ENCODE data around the gene SLC1A5.

DNA sequence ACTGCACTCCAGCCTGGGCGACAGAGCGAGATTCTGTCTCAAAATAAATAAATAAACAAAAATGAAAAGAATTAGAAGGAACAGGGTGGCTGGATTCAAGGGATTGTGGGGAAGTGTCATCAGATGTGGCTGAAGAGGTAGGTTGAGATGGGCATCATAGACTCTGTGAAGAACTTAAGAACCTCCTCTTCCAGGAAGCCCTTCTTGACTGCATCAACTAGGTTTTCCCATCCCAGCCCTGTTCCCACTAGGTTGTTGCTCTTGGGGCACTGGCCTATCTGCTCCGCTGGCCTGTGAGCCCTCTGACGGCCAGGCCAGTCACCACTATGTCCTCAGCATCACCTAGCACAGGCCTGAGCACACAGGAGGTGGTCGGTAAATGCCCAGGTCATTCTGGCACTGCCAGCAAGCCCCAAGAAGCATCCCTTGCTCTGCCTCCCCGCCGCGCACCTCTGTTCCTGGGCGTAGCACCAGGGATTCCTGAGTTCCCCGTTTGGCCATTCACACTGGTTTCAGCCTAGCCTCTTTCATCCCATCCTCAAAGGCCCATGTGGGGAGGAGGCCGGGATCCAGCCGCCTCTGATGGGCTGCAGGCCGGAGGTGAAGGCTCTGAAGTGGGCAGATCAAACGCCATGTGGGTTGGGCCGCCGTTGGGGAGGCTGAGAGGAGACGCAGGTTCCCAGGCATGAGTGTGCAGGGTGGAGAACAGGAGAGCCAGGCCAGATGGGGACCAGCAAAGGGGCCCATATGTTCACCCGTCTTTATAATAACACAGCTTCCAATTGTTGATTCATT is 27.6 kb upstream of the SLC1A5 start:
- TF ChIP-seq, protein P1, sequence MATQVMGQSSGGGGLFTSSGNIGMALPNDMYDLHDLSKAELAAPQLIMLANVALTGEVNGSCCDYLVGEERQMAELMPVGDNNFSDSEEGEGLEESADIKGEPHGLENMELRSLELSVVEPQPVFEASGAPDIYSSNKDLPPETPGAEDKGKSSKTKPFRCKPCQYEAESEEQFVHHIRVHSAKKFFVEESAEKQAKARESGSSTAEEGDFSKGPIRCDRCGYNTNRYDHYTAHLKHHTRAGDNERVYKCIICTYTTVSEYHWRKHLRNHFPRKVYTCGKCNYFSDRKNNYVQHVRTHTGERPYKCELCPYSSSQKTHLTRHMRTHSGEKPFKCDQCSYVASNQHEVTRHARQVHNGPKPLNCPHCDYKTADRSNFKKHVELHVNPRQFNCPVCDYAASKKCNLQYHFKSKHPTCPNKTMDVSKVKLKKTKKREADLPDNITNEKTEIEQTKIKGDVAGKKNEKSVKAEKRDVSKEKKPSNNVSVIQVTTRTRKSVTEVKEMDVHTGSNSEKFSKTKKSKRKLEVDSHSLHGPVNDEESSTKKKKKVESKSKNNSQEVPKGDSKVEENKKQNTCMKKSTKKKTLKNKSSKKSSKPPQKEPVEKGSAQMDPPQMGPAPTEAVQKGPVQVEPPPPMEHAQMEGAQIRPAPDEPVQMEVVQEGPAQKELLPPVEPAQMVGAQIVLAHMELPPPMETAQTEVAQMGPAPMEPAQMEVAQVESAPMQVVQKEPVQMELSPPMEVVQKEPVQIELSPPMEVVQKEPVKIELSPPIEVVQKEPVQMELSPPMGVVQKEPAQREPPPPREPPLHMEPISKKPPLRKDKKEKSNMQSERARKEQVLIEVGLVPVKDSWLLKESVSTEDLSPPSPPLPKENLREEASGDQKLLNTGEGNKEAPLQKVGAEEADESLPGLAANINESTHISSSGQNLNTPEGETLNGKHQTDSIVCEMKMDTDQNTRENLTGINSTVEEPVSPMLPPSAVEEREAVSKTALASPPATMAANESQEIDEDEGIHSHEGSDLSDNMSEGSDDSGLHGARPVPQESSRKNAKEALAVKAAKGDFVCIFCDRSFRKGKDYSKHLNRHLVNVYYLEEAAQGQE (IDR thresholded peaks at IDR 0.05; ENCODE audit: low read depth) = no peak
- no peak for TF ChIP-seq CEBPB (IDR thresholded peaks at IDR 0.05)

All from Ishikawa (cell line).